ENCODE measurements around the gene CSF1. TPM values are rescaled to one million over a fixed set of nuclear protein-coding genes. Genes with fewer than 3 reads are reported as not detected.
"Not testable (repeated sequence)": the region's sequence is repeated elsewhere in the genome, so short reads cannot be mapped to it uniquely, and the experiment has no call there.

The CSF1 gene
- total RNA-seq, 1 donor from 2014 or later, result 252 TPM

DNA sequence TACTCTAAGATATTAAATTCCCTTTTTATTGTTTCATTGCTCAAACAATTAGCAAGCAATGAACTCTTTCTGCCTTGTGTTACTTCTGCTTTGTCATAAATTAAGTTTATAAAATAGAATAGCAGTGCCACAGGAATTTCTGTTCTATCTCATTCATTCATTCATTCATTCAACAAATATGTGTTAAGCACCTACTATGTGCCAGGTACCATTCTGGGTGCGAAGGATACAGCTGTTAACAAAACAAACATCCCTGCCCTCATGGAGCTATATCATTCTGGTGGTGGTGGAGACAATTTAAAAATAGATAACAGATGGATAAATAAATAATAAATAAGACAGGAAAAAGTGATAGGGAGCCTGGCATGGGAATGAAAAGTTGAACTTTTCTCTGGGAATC is 39.4 kb downstream of the CSF1 start:
- H3K9me3 Mint-ChIP-seq, result no peaks in the 10 kb centered on the region
- peaks cover 4% of the 10 kb centered on the region for H3K27me3 Mint-ChIP-seq (ENCODE audit: low read depth)
- no peak overlapping the region for H3K4me3 Mint-ChIP-seq (ENCODE audit: low read depth)
- H3K27ac Mint-ChIP-seq, result no peak overlapping the region
- H3K4me1 Mint-ChIP-seq (ENCODE audit: low read depth), result peaks cover 3% of the 10 kb centered on the region
- H3K36me3 Mint-ChIP-seq (ENCODE audit: low read depth), result no peaks in the 10 kb centered on the region
- DNase-seq (ENCODE audit: low spot score), result no peak
- intact Hi-C loops (cut with micrococcal nuclease), result no loop called here

DNA sequence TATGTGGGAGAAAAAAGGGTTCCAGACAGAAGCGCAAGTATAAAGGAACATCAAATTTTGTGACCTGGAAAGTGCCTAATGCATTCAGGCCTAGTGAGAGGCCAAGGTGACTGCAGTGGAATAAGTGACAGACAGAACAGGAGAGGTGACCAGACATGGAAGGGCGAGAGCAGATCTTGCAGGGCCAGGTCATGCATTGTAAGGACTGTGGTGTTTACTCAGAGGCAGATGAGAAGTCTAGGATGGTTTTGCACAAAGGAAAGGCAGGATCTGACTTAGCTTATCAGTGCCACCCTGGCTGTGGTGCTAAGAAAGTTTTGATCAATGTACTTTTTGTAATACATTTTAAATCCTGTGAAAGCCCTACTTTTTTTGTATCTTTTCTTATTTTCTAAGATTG is 39.9 kb downstream of the CSF1 start:
- Mint-ChIP-seq H3K36me3 (ENCODE audit: low read depth) (no peaks in the 10 kb centered on the region), H3K4me1 (ENCODE audit: low read depth) (peaks cover 3% of the 10 kb centered on the region), H3K9me3 (no peaks in the 10 kb centered on the region), H3K27ac (no peak overlapping the region), H3K27me3 (ENCODE audit: low read depth) (peaks cover 4% of the 10 kb centered on the region), H3K4me3 (ENCODE audit: low read depth) (no peak overlapping the region)
- DNase-seq (ENCODE audit: low spot score), result no peak
- intact Hi-C loops (cut with micrococcal nuclease), result no loop called here

DNA sequence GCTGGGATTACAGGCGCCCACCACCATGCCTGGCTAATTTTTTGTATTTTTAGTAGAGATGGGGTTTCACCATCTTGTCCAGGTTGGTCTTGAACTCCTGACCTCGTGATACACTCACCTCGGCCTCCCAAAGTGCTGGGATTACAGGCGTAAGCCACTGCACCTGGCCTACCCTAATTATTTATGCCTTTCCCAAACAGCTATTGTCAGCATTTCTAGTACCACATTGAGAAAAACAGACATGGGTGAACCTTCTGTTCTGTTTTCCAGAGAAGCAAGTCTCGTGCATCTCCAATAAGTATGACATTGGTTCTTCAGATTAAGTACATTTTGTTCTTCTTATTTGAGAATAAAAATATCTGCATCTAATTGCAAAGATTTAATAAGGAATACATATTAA is 40.9 kb downstream of the CSF1 start:
- H3K9me3 Mint-ChIP-seq; H3K4me1 Mint-ChIP-seq (ENCODE audit: low read depth); H3K27ac Mint-ChIP-seq; H3K27me3 Mint-ChIP-seq (ENCODE audit: low read depth); intact Hi-C loops (cut with micrococcal nuclease); DNase-seq (ENCODE audit: low spot score); H3K4me3 Mint-ChIP-seq (ENCODE audit: low read depth); H3K36me3 Mint-ChIP-seq (ENCODE audit: low read depth): not testable (repeated sequence)

DNA sequence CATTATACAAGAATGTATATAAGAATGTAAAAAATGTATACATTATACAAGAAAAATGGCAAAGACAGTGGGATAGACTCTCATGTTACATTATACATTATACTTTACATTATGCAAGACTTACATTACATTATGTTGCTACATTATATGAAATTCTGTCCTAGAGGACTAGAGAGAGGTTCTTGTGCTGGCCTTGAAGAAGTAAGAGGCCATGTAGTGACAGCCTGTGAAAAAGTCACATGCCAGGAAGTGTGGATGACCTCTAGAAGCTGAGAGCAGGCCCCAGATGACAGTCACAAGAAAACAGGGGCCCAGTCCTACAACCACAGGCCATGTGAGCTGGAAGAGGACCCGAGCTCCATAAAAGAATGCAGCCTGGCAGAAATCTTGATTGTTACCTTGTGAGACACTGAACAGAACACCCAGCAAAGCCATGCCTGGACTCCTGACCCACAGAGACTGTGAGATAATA is 43.4 kb downstream of the CSF1 start:
- intact Hi-C loops (cut with micrococcal nuclease), result no loop called here
- Mint-ChIP-seq H3K4me1 (ENCODE audit: low read depth) (no peaks in the 10 kb centered on the region), H3K9me3 (no peaks in the 10 kb centered on the region), H3K27me3 (ENCODE audit: low read depth) (peaks cover 11% of the 10 kb centered on the region), H3K36me3 (ENCODE audit: low read depth) (no peaks in the 10 kb centered on the region), H3K4me3 (ENCODE audit: low read depth) (no peak overlapping the region), H3K27ac (no peak overlapping the region)
- no peak for DNase-seq (ENCODE audit: low spot score)

DNA sequence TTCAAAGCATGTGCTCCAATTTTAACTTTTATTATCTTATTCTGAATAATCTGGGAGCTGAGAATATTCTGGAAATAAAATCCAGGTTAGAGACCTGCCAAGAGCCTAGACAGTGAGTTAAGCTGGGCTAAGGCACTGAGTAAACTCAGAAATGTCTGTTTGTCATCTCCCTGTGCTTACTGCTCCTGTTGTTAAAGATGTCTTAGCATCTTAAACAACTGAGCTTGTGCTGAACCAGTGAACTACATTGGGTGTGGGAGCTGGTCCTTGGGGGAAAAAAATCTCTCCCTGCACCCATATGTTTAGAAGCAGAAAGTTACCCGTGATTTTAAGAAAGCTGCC is 49.0 kb downstream of the CSF1 start:
- Mint-ChIP-seq H3K9me3 (no peaks in the 10 kb centered on the region), H3K36me3 (ENCODE audit: low read depth) (no peaks in the 10 kb centered on the region), H3K27me3 (ENCODE audit: low read depth) (peaks cover 22% of the 10 kb centered on the region), H3K4me1 (ENCODE audit: low read depth) (no peaks in the 10 kb centered on the region), H3K4me3 (ENCODE audit: low read depth) (no peak overlapping the region), H3K27ac (no peak overlapping the region)
- no peak for DNase-seq (ENCODE audit: low spot score)
- intact Hi-C loops (cut with micrococcal nuclease), result no loop called here

DNA sequence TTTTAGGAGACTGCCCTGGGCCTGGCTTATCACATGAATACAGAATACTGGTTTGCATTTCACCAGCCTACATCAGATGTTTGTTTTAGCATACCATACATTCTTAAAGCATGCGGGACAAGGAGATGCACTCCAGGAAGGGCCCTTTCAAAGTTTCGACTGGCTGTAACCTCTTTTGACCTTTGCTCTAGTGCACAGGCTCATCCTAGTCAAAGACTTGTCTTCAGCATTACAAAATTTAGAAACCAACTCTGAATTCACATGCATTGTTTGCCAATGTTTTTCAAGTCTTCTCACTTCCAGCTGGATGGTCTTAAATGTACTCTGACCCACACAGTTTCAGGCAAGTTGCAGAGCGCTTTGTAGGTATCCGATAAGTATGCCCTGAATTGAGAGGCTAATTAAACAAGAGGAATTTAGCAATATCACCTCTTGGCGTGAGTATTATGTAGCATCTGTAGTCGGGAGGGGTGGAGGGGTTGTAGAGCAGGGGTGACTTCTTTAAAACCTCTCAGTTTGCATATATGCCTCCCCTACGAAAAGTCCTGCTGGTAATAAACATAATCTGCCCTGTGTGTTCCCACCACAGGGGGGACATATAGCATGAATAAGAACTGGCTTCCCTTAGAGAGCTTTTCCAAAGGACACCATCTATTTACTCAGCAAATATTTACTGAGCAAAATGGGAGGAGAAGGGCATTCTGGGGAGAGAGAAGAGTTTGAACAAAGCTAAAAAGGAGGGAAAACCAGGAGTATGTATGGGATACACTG is 49.5 kb downstream of the CSF1 start:
- H3K36me3 Mint-ChIP-seq (ENCODE audit: low read depth), result no peaks in the 10 kb centered on the region
- H3K27ac Mint-ChIP-seq, result no peak overlapping the region
- no peaks in the 10 kb centered on the region for H3K4me1 Mint-ChIP-seq (ENCODE audit: low read depth)
- H3K9me3 Mint-ChIP-seq, result peaks cover 2% of the 10 kb centered on the region
- intact Hi-C loops (cut with micrococcal nuclease), result no loop called here
- peaks cover 25% of the 10 kb centered on the region for H3K27me3 Mint-ChIP-seq (ENCODE audit: low read depth)
- DNase-seq (ENCODE audit: low spot score), result no peak
- H3K4me3 Mint-ChIP-seq (ENCODE audit: low read depth), result no peak overlapping the region

DNA sequence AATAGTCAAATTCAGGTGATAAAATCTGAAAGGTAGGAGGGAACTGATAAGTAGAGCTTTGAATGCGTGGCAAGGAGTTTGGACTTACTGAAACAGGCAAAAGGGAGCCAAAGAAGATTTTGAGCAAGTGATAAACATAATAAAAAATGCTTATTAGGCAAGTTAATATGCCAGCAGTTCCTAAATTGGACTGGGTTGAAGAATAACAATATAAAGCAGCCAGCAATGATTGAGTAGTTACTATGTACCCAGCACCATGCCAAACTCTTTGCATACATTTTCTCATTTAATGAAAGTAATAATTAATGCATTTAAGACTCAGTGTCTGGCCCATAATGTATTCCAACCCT is 50.1 kb downstream of the CSF1 start:
- intact Hi-C loops (cut with micrococcal nuclease), result no loop called here
- H3K9me3 Mint-ChIP-seq, result peaks cover 7% of the 10 kb centered on the region
- H3K27ac Mint-ChIP-seq, result no peak overlapping the region
- no peaks in the 10 kb centered on the region for H3K36me3 Mint-ChIP-seq (ENCODE audit: low read depth)
- H3K4me3 Mint-ChIP-seq (ENCODE audit: low read depth), result no peak overlapping the region
- DNase-seq (ENCODE audit: low spot score), result no peak
- peaks cover 29% of the 10 kb centered on the region for H3K27me3 Mint-ChIP-seq (ENCODE audit: low read depth)
- H3K4me1 Mint-ChIP-seq (ENCODE audit: low read depth), result no peaks in the 10 kb centered on the region

DNA sequence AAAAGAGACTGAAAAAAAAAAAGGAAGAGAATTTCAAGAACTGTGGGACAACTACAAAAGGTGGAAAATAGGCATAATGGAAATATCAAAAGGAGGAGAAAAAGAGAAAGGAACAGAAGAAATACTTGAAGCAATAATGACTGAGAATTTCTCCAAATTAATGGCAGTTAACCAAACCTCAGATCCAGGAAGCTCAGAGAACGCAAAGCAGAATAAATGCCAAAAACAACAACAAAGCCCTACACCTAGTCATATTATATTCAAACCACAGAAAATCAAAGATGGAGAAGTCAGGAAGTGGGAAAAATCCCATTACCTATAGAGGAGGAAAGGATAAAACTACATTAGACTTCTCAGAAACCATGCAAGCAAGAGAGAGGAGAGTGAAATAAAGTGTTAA is 53.2 kb downstream of the CSF1 start:
- DNase-seq (ENCODE audit: low spot score), result no peak
- H3K4me3 Mint-ChIP-seq (ENCODE audit: low read depth), result no peak overlapping the region
- peaks cover 21% of the 10 kb centered on the region for H3K27me3 Mint-ChIP-seq (ENCODE audit: low read depth)
- intact Hi-C loops (cut with micrococcal nuclease), result no loop called here
- no peaks in the 10 kb centered on the region for H3K36me3 Mint-ChIP-seq (ENCODE audit: low read depth)
- H3K9me3 Mint-ChIP-seq, result peaks cover 7% of the 10 kb centered on the region
- H3K4me1 Mint-ChIP-seq (ENCODE audit: low read depth), result no peaks in the 10 kb centered on the region
- no peak overlapping the region for H3K27ac Mint-ChIP-seq

DNA sequence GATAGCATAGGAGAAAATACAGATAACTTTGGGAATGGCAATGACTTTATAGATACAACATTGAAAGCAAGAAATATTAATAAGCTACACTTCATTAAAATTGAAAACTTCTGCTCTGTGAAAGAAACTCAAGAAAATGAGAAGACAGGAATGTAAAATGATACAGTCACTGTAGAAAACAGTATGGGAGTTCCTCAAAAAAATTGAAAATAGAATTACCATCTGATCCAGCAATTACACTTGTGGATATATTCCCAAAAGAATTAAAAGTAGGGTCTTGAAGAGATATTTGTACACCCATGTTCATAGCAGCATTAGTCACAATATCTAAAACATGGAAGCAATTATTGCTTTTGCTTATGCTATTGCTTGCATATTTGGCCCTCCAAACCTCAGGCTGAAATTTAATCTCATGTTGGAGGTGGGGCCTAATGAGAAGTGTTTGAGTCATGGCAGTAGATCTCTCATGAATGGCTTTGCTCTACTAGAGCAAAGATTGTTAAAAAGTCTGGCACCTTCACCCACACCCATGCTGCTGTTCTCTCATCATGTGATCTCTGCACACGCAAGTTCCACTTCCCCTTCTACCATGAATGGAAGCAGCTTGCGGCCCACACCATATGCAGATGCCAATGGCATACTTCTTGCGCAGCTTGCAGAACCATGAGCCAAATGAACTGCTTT is 58.6 kb downstream of the CSF1 start:
- no peak for DNase-seq (ENCODE audit: low spot score)
- intact Hi-C loops (cut with micrococcal nuclease), result no loop called here
- Mint-ChIP-seq H3K4me3 (ENCODE audit: low read depth) (no peak overlapping the region), H3K36me3 (ENCODE audit: low read depth) (no peaks in the 10 kb centered on the region), H3K27ac (no peak overlapping the region), H3K9me3 (peaks cover 7% of the 10 kb centered on the region), H3K4me1 (ENCODE audit: low read depth) (no peaks in the 10 kb centered on the region), H3K27me3 (ENCODE audit: low read depth) (peaks cover 35% of the 10 kb centered on the region)

DNA sequence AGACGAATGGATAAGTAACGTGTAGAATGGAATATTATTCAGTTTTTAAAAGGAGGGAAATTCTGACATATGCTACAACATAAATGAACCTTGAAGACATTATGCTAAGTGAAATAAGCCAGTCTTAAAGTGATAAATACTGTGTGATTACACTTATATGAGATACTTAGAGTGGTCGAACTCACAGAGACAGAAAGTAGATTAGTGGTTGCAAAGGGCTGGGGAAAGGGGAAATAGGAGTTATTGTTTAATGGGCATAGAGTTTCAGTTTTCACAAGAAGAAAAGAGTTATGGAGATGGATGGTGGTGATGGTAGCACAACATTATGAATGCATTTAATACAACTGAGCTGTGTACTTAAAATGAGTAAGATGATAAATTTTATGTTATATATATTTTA is 59.3 kb downstream of the CSF1 start:
- peaks cover 7% of the 10 kb centered on the region for H3K9me3 Mint-ChIP-seq
- no peak overlapping the region for H3K4me3 Mint-ChIP-seq (ENCODE audit: low read depth)
- H3K27ac Mint-ChIP-seq, result no peak overlapping the region
- no peak for DNase-seq (ENCODE audit: low spot score)
- intact Hi-C loops (cut with micrococcal nuclease), result no loop called here
- H3K27me3 Mint-ChIP-seq (ENCODE audit: low read depth), result peaks cover 35% of the 10 kb centered on the region
- no peaks in the 10 kb centered on the region for H3K36me3 Mint-ChIP-seq (ENCODE audit: low read depth)
- H3K4me1 Mint-ChIP-seq (ENCODE audit: low read depth), result no peaks in the 10 kb centered on the region

DNA sequence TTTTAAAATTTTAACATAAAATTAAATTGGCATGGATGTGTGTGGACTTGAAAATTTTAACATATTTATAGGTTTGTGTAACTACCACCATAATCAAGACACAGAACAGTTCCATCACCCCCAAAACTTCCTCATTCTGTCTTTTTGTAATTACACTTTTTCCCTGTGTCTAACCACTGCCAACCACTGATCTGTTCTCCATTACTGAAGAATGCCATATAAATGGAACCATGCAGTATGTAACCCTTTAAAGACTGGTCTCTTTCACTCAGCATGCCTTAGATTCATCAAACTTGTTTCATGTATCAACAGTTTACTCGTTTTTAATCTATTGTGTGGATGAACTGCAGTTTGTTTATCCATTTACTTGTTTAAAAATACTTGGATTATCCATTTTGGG is 60.9 kb downstream of the CSF1 start:
- Mint-ChIP-seq H3K27me3 (ENCODE audit: low read depth) (peaks cover 28% of the 10 kb centered on the region), H3K36me3 (ENCODE audit: low read depth) (no peaks in the 10 kb centered on the region), H3K4me1 (ENCODE audit: low read depth) (no peaks in the 10 kb centered on the region), H3K4me3 (ENCODE audit: low read depth) (no peak overlapping the region), H3K9me3 (no peaks in the 10 kb centered on the region), H3K27ac (no peak overlapping the region)
- DNase-seq (ENCODE audit: low spot score), result no peak
- intact Hi-C loops (cut with micrococcal nuclease), result no loop called here

DNA sequence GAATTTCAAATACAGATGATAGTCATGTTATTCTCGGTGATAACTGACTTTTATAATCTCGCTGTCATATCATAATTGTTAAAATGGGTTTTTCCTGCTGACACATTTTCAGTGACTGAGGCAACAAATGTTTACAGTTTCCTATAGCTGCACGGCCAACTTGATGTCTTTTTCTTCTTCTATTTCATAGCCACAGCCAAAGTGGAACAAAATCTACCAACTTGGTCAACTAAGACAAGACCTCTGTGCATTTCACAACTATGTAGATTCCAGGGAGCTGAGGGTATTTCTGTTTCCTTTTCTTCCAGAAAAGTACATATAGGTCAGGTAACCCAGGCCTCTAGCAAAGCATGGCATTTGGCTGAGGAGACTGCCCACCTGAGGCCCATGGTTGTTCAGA is 63.5 kb downstream of the CSF1 start:
- DNase-seq (ENCODE audit: low spot score), result no peak
- Mint-ChIP-seq H3K9me3 (no peaks in the 10 kb centered on the region), H3K36me3 (ENCODE audit: low read depth) (no peaks in the 10 kb centered on the region), H3K4me1 (ENCODE audit: low read depth) (no peaks in the 10 kb centered on the region), H3K4me3 (ENCODE audit: low read depth) (no peak overlapping the region), H3K27ac (no peak overlapping the region), H3K27me3 (ENCODE audit: low read depth) (peaks cover 24% of the 10 kb centered on the region)
- intact Hi-C loops (cut with micrococcal nuclease), result no loop called here

DNA sequence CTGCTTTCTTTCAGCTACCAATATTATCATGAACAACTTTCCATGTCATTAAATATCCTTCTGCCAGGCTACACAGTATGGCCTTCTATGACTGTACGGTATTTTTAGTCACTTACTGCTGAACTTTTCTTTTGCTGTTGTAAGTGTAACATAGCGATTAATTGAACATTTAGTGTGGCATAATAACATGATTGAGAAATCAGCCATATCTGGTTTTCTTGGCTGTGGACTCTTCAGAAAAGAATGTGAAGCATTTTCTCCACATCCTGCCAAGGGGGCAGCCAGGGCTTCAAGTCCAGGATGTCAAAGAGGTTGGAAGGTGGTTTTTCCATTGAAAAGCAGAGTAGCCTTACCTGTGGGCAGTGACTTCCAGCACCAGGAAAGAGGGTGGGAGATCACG is 65.1 kb downstream of the CSF1 start:
- Mint-ChIP-seq H3K36me3 (ENCODE audit: low read depth) (no peaks in the 10 kb centered on the region), H3K27ac (no peak overlapping the region), H3K9me3 (no peaks in the 10 kb centered on the region), H3K4me3 (ENCODE audit: low read depth) (no peak overlapping the region), H3K27me3 (ENCODE audit: low read depth) (peaks cover 15% of the 10 kb centered on the region), H3K4me1 (ENCODE audit: low read depth) (no peaks in the 10 kb centered on the region)
- intact Hi-C loops (cut with micrococcal nuclease), result no loop called here
- no peak for DNase-seq (ENCODE audit: low spot score)

All from activated T-helper 2 cell treated with anti-CD3 and anti-CD28 coated beads, Interferon-gamma antibody, Interleukin-2, Interleukin-4, amounts not matched to agents 10 μg/mL and 5 μg/mL and 100 μg/mL, durations not matched to agents 14 hours and 24 hours and 36 hours (primary cell).